ENCODE measurements around the gene SPARCL1. TPM values are rescaled to one million over a fixed set of nuclear protein-coding genes. Genes with fewer than 3 reads are reported as not detected.

SPARCL1 gene
- total and polyA plus RNA-seq, 2 of the 13 experiments (the other 11 are each of a cell fraction or from before 2014, with no cell fraction given): 0.04 TPM; not detected in 1

GRCh38 chr4:87530868-87531267 is 1.7 kb upstream of the SPARCL1 start:
- H2AFZ ChIP-seq (ENCODE audit: low read length): no peak overlapping the region
- no peaks in the 10 kb centered on the region for H3K27me3 ChIP-seq (ENCODE audit: control insufficient read depth in 1 of 2, insufficient read depth in 2 of 2, low read length in 2 of 2)
- H3K9me3 ChIP-seq (ENCODE audit: low read length): no peaks in the 10 kb centered on the region
- 47% methylated on average over 4 of the region's 4 CpGs for WGBS (ENCODE audit: low lambda C conversion rate)
- H3K9ac ChIP-seq (ENCODE audit: insufficient read depth, low read depth, low read length): no peak overlapping the region
- no peaks in the 10 kb centered on the region for H3K79me2 ChIP-seq (ENCODE audit: insufficient read depth, low read length)
- intact Hi-C loops (cut with micrococcal nuclease; ENCODE audit: unreplicated experiment) (no loop called here), in situ Hi-C loops (cut with HindIII; ENCODE audit: extremely low pct_ligation_motif_present, low pct_unique_long_range_greater_than_20kb) (loop anchor here (25.0 kb wide), 1 partner anchor 456 kb away; the partner anchor contains the start of gene SPP1)
- ATAC-seq (no peak), DNase-seq (ENCODE audit: low spot score) (no peak), FAIRE-seq (no peak)
- CTCF ChIA-PET (ENCODE audit: low intra/inter-chr PET ratio, low total read pairs): no interaction called here
- no peaks in the 10 kb centered on the region for H3K36me3 ChIP-seq (replicated peaks in 1 of 2; ENCODE audit: control insufficient read depth in 1 of 2, insufficient read depth in 2 of 2, low read length in 2 of 2)
- TF ChIP-seq, protein P1, sequence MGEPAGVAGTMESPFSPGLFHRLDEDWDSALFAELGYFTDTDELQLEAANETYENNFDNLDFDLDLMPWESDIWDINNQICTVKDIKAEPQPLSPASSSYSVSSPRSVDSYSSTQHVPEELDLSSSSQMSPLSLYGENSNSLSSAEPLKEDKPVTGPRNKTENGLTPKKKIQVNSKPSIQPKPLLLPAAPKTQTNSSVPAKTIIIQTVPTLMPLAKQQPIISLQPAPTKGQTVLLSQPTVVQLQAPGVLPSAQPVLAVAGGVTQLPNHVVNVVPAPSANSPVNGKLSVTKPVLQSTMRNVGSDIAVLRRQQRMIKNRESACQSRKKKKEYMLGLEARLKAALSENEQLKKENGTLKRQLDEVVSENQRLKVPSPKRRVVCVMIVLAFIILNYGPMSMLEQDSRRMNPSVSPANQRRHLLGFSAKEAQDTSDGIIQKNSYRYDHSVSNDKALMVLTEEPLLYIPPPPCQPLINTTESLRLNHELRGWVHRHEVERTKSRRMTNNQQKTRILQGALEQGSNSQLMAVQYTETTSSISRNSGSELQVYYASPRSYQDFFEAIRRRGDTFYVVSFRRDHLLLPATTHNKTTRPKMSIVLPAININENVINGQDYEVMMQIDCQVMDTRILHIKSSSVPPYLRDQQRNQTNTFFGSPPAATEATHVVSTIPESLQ (CRISPR knock-in tag; conservative IDR thresholded peaks at IDR 0.05): no peak
- no peak for TF ChIP-seq ZNF251 (CRISPR knock-in tag; IDR thresholded peaks at IDR 0.05)
- TF ChIP-seq ETV5 (CRISPR knock-in tag; IDR thresholded peaks at IDR 0.05; ENCODE audit: borderline replicate concordance): no peak
- TF ChIP-seq ZNF703 (CRISPR knock-in tag; IDR thresholded peaks at IDR 0.05; ENCODE audit: borderline replicate concordance): no peak
- H3K4me2 ChIP-seq (ENCODE audit: low read depth, low read length): no peak overlapping the region
- no TSS peak for BruUV-seq (replicated peaks)
- no peak overlapping the region for H3K27ac ChIP-seq (ENCODE audit: extremely low read length, insufficient read depth, low read length)
- POLR2A ChIA-PET: no interaction called here
- no peak overlapping the region for H3K4me3 ChIP-seq (replicated peaks in 1 of 3; ENCODE audit: insufficient read depth in 1 of 3, low read depth in 2 of 3, low read length in 3 of 3)
- H4K20me1 ChIP-seq (ENCODE audit: insufficient read depth, low read length): no peaks in the 10 kb centered on the region
- H3K4me1 ChIP-seq (ENCODE audit: insufficient read depth, low read length): no peaks in the 10 kb centered on the region

DNA sequence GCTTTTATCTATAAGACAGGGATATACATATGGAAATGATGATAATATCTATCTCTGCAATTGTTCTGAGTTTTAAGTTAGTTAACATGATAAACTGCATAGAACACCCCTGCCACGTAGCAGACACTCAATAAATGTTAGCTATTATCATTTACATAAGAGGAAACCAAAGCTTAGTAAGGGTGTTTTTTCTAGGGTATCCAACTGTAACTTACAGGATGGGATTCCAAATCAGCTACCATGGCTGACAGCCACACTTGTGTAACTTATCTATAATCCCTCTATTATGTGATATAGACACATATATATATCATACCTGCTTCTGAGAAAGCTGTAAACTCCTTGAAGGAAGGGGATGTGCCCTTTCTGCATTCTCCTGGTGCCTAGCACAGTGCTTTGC is 1.1 kb upstream of the SPARCL1 start:
- no peak overlapping the region for H3K27ac ChIP-seq (ENCODE audit: extremely low read length, insufficient read depth, low read length)
- BruUV-seq (replicated peaks): no TSS peak
- CTCF ChIA-PET (ENCODE audit: low intra/inter-chr PET ratio, low total read pairs): no interaction called here
- H3K9me3 ChIP-seq (ENCODE audit: low read length): no peaks in the 10 kb centered on the region; the same call in 1 of the 2 replicates
- no peaks in the 10 kb centered on the region for H3K4me1 ChIP-seq (ENCODE audit: insufficient read depth, low read length)
- H3K4me3 ChIP-seq (replicated peaks in 1 of 3; ENCODE audit: insufficient read depth in 1 of 3, low read depth in 2 of 3, low read length in 3 of 3): no peak overlapping the region
- H3K9ac ChIP-seq (ENCODE audit: insufficient read depth, low read depth, low read length): no peak overlapping the region
- no peaks in the 10 kb centered on the region for H3K36me3 ChIP-seq (replicated peaks in 1 of 2; ENCODE audit: control insufficient read depth in 1 of 2, insufficient read depth in 2 of 2, low read length in 2 of 2)
- ATAC-seq (no peak), DNase-seq (ENCODE audit: low spot score) (no peak), FAIRE-seq (no peak)
- H2AFZ ChIP-seq (ENCODE audit: low read length): no peak overlapping the region
- no peak overlapping the region for H3K4me2 ChIP-seq (ENCODE audit: low read depth, low read length)
- no peaks in the 10 kb centered on the region for H4K20me1 ChIP-seq (ENCODE audit: insufficient read depth, low read length)
- H3K27me3 ChIP-seq (ENCODE audit: control insufficient read depth in 1 of 2, insufficient read depth in 2 of 2, low read length in 2 of 2): no peaks in the 10 kb centered on the region
- WGBS (ENCODE audit: low lambda C conversion rate): 0% methylated on average over 1 of the region's 1 CpG
- POLR2A ChIA-PET: no interaction called here
- in situ Hi-C loops (cut with HindIII; ENCODE audit: extremely low pct_ligation_motif_present, low pct_unique_long_range_greater_than_20kb): loop anchor here (25.0 kb wide), 1 partner anchor 457 kb away; the partner anchor contains the start of gene SPP1
- H3K79me2 ChIP-seq (ENCODE audit: insufficient read depth, low read length): no peaks in the 10 kb centered on the region
- intact Hi-C loops (cut with micrococcal nuclease; ENCODE audit: unreplicated experiment): no loop called here
- no peak for TF ChIP-seq YEATS4 (CRISPR knock-in tag; IDR thresholded peaks at IDR 0.05; ENCODE audit: borderline replicate concordance)
- no peak for TF ChIP-seq CEBPG (CRISPR knock-in tag; IDR thresholded peaks at IDR 0.05)
- TF ChIP-seq TBP (CRISPR knock-in tag; IDR thresholded peaks at IDR 0.05): no peak
- TF ChIP-seq HOMEZ (CRISPR knock-in tag; IDR thresholded peaks at IDR 0.05; ENCODE audit: low read depth): no peak
- TF ChIP-seq ZNF672 (CRISPR knock-in tag; IDR thresholded peaks at IDR 0.05): no peak
- no peak for TF ChIP-seq RFX3 (CRISPR knock-in tag; IDR thresholded peaks at IDR 0.05)
- TF ChIP-seq ZNF468 (CRISPR knock-in tag; IDR thresholded peaks at IDR 0.05): no peak
- TF ChIP-seq HNRNPL (IDR thresholded peaks at IDR 0.05; ENCODE audit: low read depth, low read length): no peak
- TF ChIP-seq FOXK1 (CRISPR knock-in tag; IDR thresholded peaks at IDR 0.05; ENCODE audit: borderline replicate concordance, low read depth): no peak
- no peak for TF ChIP-seq ZNF264 (CRISPR knock-in tag; IDR thresholded peaks at IDR 0.05)
